Mesendoderm (in vitro differentiated cells): Measurements from ENCODE around the gene SHANK1.

Experiments
- DNase-seq: peaks from one replicate; pipeline ENCODE4 v3.0.0; 2013
- H2AK5ac ChIP-seq: 2 replicates; pipeline ENCODE4 v1.6.1; 2013; ENCODE audit warnings: low read length, inconsistent platforms
- H2BK120ac ChIP-seq: 2 replicates; pipeline ENCODE4 v1.6.1; 2013; ENCODE audit warnings: low read depth, mild to moderate bottlenecking, low read length, moderate library complexity, mixed read lengths
- H2BK15ac ChIP-seq: replicated peaks from 2 replicates; pipeline ENCODE4 v1.6.1; 2013; ENCODE audit warnings: low read depth, mild to moderate bottlenecking, moderate library complexity
- H2BK5ac ChIP-seq: 2 replicates; pipeline ENCODE4 v1.6.1; 2013; ENCODE audit warnings: low read length, inconsistent platforms
- H3K18ac ChIP-seq: 2 replicates; pipeline ENCODE4 v1.6.1; 2013; ENCODE audit warnings: mild to moderate bottlenecking, low read length, mixed read lengths
- H3K23ac ChIP-seq: one replicate; pipeline ENCODE4 v1.6.1; 2013; ENCODE audit warnings: low read length
- H3K27ac ChIP-seq: 2 replicates; pipeline ENCODE4 v1.5.1; 2013; ENCODE audit warnings: low read depth, mild to moderate bottlenecking, inconsistent platforms, low read length, moderate library complexity
- H3K27me3 ChIP-seq: 2 replicates; pipeline ENCODE4 v1.6.1; 2013; ENCODE audit warnings: low read length, control low read depth, mild to moderate bottlenecking, inconsistent platforms; ENCODE audit not compliant: insufficient read depth, poor library complexity
- H3K36me3 ChIP-seq: 2 replicates; pipeline ENCODE4 v1.6.1; 2013; ENCODE audit warnings: low read length, inconsistent platforms; ENCODE audit not compliant: control insufficient read depth, insufficient read depth
- H3K4ac ChIP-seq: one replicate; pipeline ENCODE4 v1.6.1; 2013; ENCODE audit warnings: low read depth, mild to moderate bottlenecking, low read length, moderate library complexity
- H3K4me1 ChIP-seq: 2 replicates; pipeline ENCODE4 v1.6.1; 2013; ENCODE audit warnings: low read depth, low read length, inconsistent platforms; ENCODE audit not compliant: control insufficient read depth
- H3K4me2 ChIP-seq: 2 replicates; pipeline ENCODE4 v1.6.1; 2013; ENCODE audit warnings: low read length
- H3K4me3 ChIP-seq: 2 replicates; pipeline ENCODE4 v1.5.1; 2013; ENCODE audit warnings: mild to moderate bottlenecking, low read length
- H3K56ac ChIP-seq: one replicate; pipeline ENCODE4 v1.6.1; 2013; ENCODE audit warnings: low read length
- H3K79me1 ChIP-seq: 2 replicates; pipeline ENCODE4 v1.6.1; 2013; ENCODE audit warnings: low read length, inconsistent platforms
- H3K79me2 ChIP-seq: 2 replicates; pipeline ENCODE4 v1.6.1; 2013; ENCODE audit warnings: mild to moderate bottlenecking, low read length; ENCODE audit not compliant: control insufficient read depth, insufficient read depth
- H3K9ac ChIP-seq: 2 replicates; pipeline ENCODE4 v1.6.1; 2013; ENCODE audit warnings: low read length, inconsistent platforms
- H4K5ac ChIP-seq: one replicate; pipeline ENCODE4 v1.6.1; 2013; ENCODE audit warnings: low read length
- H4K8ac ChIP-seq: one replicate; pipeline ENCODE4 v1.6.1; 2013; ENCODE audit warnings: low read depth, mild to moderate bottlenecking, control low read depth, low read length, moderate library complexity
- WGBS: extraction: QIAGEN DNeasy Blood & Tissue Kit; methylation state at CpG from one replicate; pipeline ENCODE4 v1.1.7; 2013; ENCODE audit warnings: low lambda C conversion rate, missing lambda C conversion rate; ENCODE audit not compliant: insufficient coverage; ENCODE audit errors: extremely low coverage; 5-methylcytosine and 5-hydroxymethylcytosine counted together

The SHANK1 gene

DNA sequence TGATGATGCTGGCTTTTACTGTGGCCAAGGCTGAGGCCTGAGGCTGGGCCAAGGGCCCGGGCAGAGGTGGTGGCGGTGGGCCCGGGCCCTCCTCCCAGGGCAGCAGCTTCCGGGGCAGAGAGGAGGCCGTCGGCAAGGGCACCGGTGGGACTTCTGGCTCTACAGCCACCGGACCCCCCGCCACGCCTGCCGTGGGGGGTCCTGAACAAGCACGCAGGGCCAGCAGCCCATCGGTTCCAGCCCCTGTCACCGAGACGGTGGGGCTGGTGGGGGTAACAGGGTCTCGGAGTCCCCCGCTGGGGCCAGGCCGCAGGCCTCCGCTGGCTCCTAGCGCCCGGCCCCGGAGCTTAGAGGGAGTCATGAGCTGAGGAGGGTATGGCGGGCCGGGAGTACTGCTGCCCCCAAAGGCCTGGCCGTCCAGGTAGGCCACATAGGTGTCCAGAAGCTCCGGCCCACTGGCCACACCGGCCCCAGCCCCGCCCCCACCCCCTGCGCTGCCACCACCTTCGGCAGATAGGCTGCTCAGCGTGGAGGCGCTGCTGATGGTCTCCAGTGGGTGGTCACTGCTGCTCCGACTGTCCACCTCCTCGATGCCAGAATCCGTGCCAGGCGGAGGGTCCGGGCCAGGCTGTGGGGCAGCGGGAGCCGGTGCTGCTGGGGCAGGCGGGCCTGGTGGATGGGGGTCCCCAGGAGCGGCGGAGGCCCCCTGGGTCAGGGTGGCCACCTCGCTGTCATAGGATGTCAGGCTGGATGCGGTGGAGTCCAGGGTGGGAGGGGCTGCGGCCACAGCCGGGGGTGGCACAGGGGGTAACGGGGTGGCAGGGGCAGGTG, 53.0 kb downstream of the SHANK1 start:
- H4K8ac ChIP-seq = no peak overlapping the region
- H3K23ac ChIP-seq = no peak overlapping the region
- H2BK15ac ChIP-seq = no peak overlapping the region
- no peak overlapping the region for H2BK5ac ChIP-seq
- H3K4me1 ChIP-seq = no peaks in the 10 kb centered on the region
- no peak overlapping the region for H4K5ac ChIP-seq
- H3K79me1 ChIP-seq = no peaks in the 10 kb centered on the region
- H2AK5ac ChIP-seq = no peak overlapping the region
- H3K4me3 ChIP-seq = no peak overlapping the region
- H3K9ac ChIP-seq = no peak overlapping the region
- H3K56ac ChIP-seq = no peak overlapping the region
- no peak for DNase-seq
- H3K36me3 ChIP-seq = no peaks in the 10 kb centered on the region
- H3K27ac ChIP-seq = no peak overlapping the region
- H3K18ac ChIP-seq = no peak overlapping the region
- H3K4ac ChIP-seq = no peak overlapping the region
- no peaks in the 10 kb centered on the region for H3K79me2 ChIP-seq
- no CpG with 5 or more reads among the region's 47 CpGs for WGBS
- H2BK120ac ChIP-seq = no peak overlapping the region
- H3K27me3 ChIP-seq = peaks cover 34% of the 10 kb centered on the region
- no peak overlapping the region for H3K4me2 ChIP-seq

DNA sequence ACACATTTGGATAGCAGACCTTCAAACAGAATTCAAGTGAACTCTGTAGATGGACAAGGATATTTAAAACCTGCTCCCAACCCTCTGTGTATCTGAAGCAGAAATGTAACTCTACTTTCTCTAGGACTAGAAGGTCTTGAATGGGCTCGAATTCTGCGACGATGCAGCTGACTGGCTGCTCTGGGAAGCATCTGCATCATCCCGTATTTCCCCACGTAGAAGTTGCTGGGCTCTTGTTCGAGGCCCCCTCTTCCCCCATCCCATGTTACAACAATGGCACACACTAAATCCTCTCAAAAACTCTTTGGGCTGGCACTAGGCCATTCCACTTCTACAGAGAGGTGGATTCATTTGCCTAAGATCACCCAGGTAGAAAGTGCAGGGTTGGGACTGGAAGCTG, 55.4 kb downstream of the SHANK1 start:
- Histone ChIP-seq H3K79me1 (no peaks in the 10 kb centered on the region), H2BK15ac (no peak overlapping the region), H3K79me2 (no peaks in the 10 kb centered on the region), H3K23ac (no peak overlapping the region), H2BK5ac (no peak overlapping the region), H3K4ac (no peak overlapping the region), H3K4me1 (no peaks in the 10 kb centered on the region), H4K5ac (no peak overlapping the region), H3K27ac (no peak overlapping the region), H2AK5ac (no peak overlapping the region), H3K4me2 (no peak overlapping the region), H3K18ac (no peak overlapping the region), H3K4me3 (no peak overlapping the region), H3K36me3 (no peaks in the 10 kb centered on the region), H4K8ac (no peak overlapping the region), H3K27me3 (peaks cover 26% of the 10 kb centered on the region), H3K9ac (no peak overlapping the region), H2BK120ac (no peak overlapping the region), H3K56ac (no peak overlapping the region)
- no CpG with 5 or more reads among the region's 6 CpGs for WGBS
- no peak for DNase-seq

DNA sequence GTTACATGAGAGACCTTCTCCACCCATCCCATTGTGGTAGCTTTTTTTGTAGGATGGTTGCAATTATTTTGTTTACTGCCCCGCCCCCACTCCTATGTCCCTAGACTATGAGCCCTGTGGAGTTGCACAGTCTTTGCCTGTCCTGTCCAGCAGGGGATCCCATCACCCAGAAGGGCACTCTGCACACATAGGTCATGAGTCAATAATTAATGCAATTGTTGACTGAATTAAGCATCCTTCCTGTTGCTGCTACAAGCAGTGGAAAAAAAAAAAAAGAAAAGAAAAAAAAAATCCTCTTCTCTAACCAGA, 56.2 kb downstream of the SHANK1 start:
- DNase-seq = no peak
- no peak overlapping the region for H4K8ac ChIP-seq
- no peak overlapping the region for H3K4me3 ChIP-seq
- no peaks in the 10 kb centered on the region for H3K36me3 ChIP-seq
- H2AK5ac ChIP-seq = no peak overlapping the region
- no peaks in the 10 kb centered on the region for H3K4me1 ChIP-seq
- H2BK15ac ChIP-seq = no peak overlapping the region
- H3K9ac ChIP-seq = no peak overlapping the region
- peaks cover 21% of the 10 kb centered on the region for H3K27me3 ChIP-seq
- H3K56ac ChIP-seq = no peak overlapping the region
- no peak overlapping the region for H3K4ac ChIP-seq
- no peak overlapping the region for H2BK120ac ChIP-seq
- no peak overlapping the region for H4K5ac ChIP-seq
- no peak overlapping the region for H2BK5ac ChIP-seq
- H3K27ac ChIP-seq = no peak overlapping the region
- no peak overlapping the region for H3K4me2 ChIP-seq
- H3K18ac ChIP-seq = no peak overlapping the region
- no peaks in the 10 kb centered on the region for H3K79me2 ChIP-seq
- H3K23ac ChIP-seq = no peak overlapping the region
- no peaks in the 10 kb centered on the region for H3K79me1 ChIP-seq
- WGBS = no CpG with 5 or more reads among the region's 1 CpG

DNA sequence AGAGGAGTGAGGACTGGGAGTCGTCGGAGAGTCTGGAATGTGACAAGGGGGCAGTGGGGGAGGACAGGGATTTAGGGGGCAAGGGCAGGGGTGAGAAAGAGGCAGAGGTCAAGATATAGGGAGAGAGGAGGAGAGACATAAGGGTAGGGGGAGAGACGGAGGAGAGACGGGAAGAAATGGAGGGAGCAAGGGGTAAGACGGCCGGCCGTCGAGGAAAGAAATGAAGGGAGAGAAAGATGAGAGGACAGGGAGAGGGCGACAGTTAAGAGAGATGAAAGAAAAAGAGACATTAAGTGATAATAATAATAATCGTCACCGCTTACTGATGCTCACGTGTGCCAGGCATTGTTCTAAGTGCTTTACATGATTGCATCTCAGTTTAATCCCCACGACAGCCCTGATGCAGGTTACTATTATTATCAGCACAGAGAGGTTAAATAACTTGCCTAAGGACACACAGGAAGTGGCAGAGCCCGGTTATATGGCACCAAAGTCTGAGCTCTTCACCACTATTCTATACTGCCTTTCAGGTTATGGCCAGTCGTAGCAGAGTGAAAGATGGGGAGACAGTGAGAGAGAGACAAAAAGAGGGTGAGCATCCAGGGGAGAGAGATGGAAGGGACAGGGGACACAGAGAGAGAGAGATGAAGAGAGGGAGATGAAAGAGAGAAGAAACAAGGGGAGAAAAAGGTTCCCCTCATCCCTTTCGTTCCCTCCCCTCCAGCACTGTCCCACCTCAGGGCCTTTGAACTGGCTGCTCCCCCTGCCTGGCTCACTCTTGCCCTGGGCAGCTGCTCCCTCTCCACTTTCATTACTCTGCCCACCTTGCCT, 56.7 kb downstream of the SHANK1 start:
- H3K27ac ChIP-seq = no peak overlapping the region
- no peak overlapping the region for H4K8ac ChIP-seq
- no peaks in the 10 kb centered on the region for H3K79me1 ChIP-seq
- no peaks in the 10 kb centered on the region for H3K79me2 ChIP-seq
- no peaks in the 10 kb centered on the region for H3K36me3 ChIP-seq
- no peak overlapping the region for H3K4me3 ChIP-seq
- no peak overlapping the region for H2BK15ac ChIP-seq
- H2BK120ac ChIP-seq = no peak overlapping the region
- H3K4me2 ChIP-seq = no peak overlapping the region
- no peak overlapping the region for H2BK5ac ChIP-seq
- DNase-seq = no peak
- no peak overlapping the region for H3K4ac ChIP-seq
- H3K18ac ChIP-seq = no peak overlapping the region
- no peak overlapping the region for H3K23ac ChIP-seq
- no peak overlapping the region for H4K5ac ChIP-seq
- no peak overlapping the region for H2AK5ac ChIP-seq
- no peak overlapping the region for H3K56ac ChIP-seq
- WGBS = 97% methylated on average over 6 of the region's 16 CpGs
- H3K4me1 ChIP-seq = no peaks in the 10 kb centered on the region
- H3K9ac ChIP-seq = no peak overlapping the region
- H3K27me3 ChIP-seq = peaks cover 17% of the 10 kb centered on the region

DNA sequence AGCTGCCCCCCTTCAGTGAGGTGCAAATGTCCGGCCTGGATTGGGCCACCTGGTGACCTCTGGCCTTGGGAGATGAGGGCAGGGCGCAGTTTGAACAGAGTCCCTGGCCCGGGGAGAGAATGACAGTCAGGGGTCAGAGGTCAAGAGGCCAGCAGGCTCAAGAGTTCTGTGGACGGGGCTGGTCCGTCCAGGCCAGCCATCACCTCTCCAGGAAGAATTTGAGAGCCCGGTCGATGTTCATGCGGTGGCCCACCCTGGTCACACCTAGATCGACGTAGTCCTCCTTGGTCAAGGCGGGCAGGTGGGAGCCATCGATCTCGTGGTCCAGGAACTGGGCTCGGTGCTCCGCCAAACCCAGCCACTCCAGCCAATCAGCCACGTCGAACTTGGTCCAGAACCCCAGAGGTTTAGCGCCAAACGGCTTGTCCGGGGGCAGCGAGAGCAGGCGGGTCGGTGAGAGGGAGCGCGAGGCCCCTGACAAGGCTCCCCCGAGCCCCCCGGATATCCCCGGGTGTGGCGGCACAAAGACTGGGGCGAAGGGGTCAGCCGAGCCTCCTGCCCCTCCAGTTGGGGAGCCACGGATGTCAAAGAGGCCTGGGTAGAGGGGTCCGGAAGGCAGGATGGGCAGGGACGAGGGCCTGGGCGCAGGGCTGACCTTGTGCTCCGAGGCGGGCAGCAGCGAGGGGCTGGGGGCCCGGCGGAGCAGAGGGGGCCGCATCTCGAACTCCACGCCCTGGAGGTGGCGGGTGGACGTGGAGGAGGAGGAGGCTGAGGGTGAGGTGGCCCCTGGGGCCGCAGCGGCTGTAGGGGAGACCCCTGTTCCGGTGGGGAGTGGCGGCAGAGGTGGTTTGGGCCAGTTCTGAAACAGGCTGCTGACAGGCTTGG, 57.6 kb downstream of the SHANK1 start:
- Histone ChIP-seq H3K56ac (no peak overlapping the region), H3K4ac (no peak overlapping the region), H3K4me3 (no peak overlapping the region), H3K23ac (no peak overlapping the region), H4K8ac (no peak overlapping the region), H3K79me2 (no peaks in the 10 kb centered on the region), H3K36me3 (no peaks in the 10 kb centered on the region), H3K9ac (no peak overlapping the region), H3K4me1 (no peaks in the 10 kb centered on the region), H2BK120ac (no peak overlapping the region), H2AK5ac (no peak overlapping the region), H3K27me3 (peaks cover 8% of the 10 kb centered on the region), H3K27ac (no peak overlapping the region), H3K79me1 (no peaks in the 10 kb centered on the region), H2BK15ac (no peak overlapping the region), H3K18ac (no peak overlapping the region), H3K4me2 (no peak overlapping the region), H2BK5ac (no peak overlapping the region), H4K5ac (no peak overlapping the region)
- no peak for DNase-seq
- no CpG with 5 or more reads among the region's 49 CpGs for WGBS
